Right lobe of liver (tissue), 6 donors: Measurements from ENCODE around the gene JAG1. TPM values are rescaled to one million over a fixed set of nuclear protein-coding genes. Genes with fewer than 3 reads are reported as not detected.

ENCODE experiments used
- ATAC-seq, 4 donors: fragments of 200-7000 bp; cut with Tn5 transposase; one replicate each; pipeline ENCODE4 v1.9.1; 2020; ENCODE audit warnings: mild to moderate bottlenecking in 4 of 4, moderate library complexity in 4 of 4
- DNase-seq, 3 donors: peaks; one replicate each; pipeline ENCODE4 v3.0.0-alpha.2; 2020
- H3K27ac ChIP-seq, 3 donors: fragments of 200-600 bp; one replicate each; pipeline ENCODE4 v1.8.0; 2022
- H3K27me3 ChIP-seq, 2 donors: fragments of 200-600 bp; one replicate each; pipeline ENCODE4 v1.8.0; 2022
- H3K36me3 ChIP-seq, 4 donors: fragments of 200-600 bp; sonication (generic) in 1 of 4; one replicate each; pipeline versions ENCODE4 v1.5.1 to v1.8.0; 2017 to 2022; ENCODE audit warnings: control low read depth in 1 of 4
- H3K4me1 ChIP-seq, 4 donors: fragments of 200-600 bp; sonication (generic) in 1 of 4; one replicate each; pipeline versions ENCODE4 v1.5.1 to v1.8.0; 2017 to 2022; ENCODE audit warnings: control low read depth in 1 of 4
- H3K4me3 ChIP-seq, 3 donors: fragments of 200-600 bp; one replicate each; pipeline ENCODE4 v1.8.0; 2022
- H3K9me3 ChIP-seq, 4 donors: fragments of 200-600 bp; sonication (generic) in 1 of 4; one replicate each; pipeline versions ENCODE4 v1.5.1 to v1.8.0; 2017 to 2022; ENCODE audit warnings: control low read depth in 1 of 4
- POLR2A ChIP-seq: fragments of 450-650 bp; IDR thresholded peaks from one replicate; pipeline ENCODE4 v1.6.1; 2017; ENCODE audit warnings: antibody characterized with exemption, mild to moderate bottlenecking
- WGBS: methylation state at CpG from one replicate; pipeline ENCODE4 v1.1.6; 2018; ENCODE audit warnings: low coverage, low lambda C conversion rate; ENCODE audit not compliant: insufficient coverage; ENCODE audit errors: missing lambda C conversion rate; 5-methylcytosine and 5-hydroxymethylcytosine counted together
- intact Hi-C, 2 donors: fragments of 100-400 bp; cut with DNase I; formaldehyde crosslinking; loops; one replicate each; pipeline versions ENCODE4 v1.11.2 to v1.14.1; 2022
- total RNA-seq, 6 experiments: library from RNA; depleted of rRNA in 2 of 6; stranded (reverse); fragments of >200 nt in 2 of 6; fragmentation: NEBNext Ultra II Directional in 3 of 6; extraction: Animal tissue kit (Norgen Biotek cat#: 25700) in 3 of 6; gene quantifications; one replicate each; pipeline versions ENCODE4 v1.1.0 to v1.2.4, GENCODE V29; 2016 to 2023
- TF ChIP-seq, protein P1 (sequence below), 4 donors: fragments of 200-600 bp in 3 of 4; fragments of 450-650 bp in 1 of 4; IDR thresholded peaks; one replicate each; pipeline versions ENCODE4 v1.5.1 to v1.8.0; 2016 to 2022; ENCODE audit warnings: antibody characterized with exemption in 4 of 4, mild to moderate bottlenecking in 2 of 4
- donor health status: DM: no; HTN: yes; CAD: no.
- donor health status: DM: no; HTN: no; CAD: no.
- donor health status: DM: no; HTN: no; CAD: no.
- donor health status: DM: no; HTN: yes; CAD: no.
- donor health status: DM: no; HTN: yes; CAD: no.

JAG1 gene
- total RNA-seq, 6 experiments from 2014 or later = 3.1 to 8.5 (median 6.7) TPM

DNA sequence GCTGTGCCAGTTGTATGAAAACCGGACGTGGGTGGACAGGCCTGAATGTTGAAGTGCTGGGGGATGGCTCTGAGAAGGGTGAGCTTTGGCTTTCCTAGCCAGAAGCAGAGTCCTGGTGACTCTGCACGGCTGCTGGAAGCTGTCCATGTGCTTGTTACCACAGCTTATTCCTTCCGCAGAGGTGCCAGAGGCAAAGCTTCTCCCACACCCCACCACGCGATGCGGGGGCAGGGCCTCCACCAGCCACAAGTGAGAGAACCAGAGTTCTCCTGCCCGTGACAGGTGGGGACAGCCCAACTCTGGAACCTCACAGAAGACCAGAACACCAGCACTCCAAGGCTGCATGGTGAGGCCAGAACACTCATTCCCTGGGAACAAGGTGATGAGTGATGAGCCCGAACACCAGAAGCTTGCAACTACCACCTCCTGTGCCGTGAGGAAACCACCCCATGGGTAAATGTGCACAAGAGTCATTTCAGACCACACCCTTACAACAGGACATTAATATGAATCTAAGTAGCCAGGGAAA, 36.7 kb downstream of the JAG1 start:
- ATAC-seq (peak in 1 of 4 donors; percentile 21), DNase-seq (no peak)
- intact Hi-C loops = no loop called here
- H3K9me3 ChIP-seq = no peaks in the 10 kb centered on the region
- H3K27me3 ChIP-seq = no peaks in the 10 kb centered on the region
- WGBS = 80% methylated on average over 9 of the region's 10 CpGs
- peaks cover 0 to 3% (median 1%) of the 10 kb centered on the region in 4 donors for H3K36me3 ChIP-seq
- peak overlapping the region in 1 of 3 donors; percentile 22 for H3K27ac ChIP-seq
- no peaks in the 10 kb centered on the region for H3K4me1 ChIP-seq
- TF ChIP-seq, protein P1, sequence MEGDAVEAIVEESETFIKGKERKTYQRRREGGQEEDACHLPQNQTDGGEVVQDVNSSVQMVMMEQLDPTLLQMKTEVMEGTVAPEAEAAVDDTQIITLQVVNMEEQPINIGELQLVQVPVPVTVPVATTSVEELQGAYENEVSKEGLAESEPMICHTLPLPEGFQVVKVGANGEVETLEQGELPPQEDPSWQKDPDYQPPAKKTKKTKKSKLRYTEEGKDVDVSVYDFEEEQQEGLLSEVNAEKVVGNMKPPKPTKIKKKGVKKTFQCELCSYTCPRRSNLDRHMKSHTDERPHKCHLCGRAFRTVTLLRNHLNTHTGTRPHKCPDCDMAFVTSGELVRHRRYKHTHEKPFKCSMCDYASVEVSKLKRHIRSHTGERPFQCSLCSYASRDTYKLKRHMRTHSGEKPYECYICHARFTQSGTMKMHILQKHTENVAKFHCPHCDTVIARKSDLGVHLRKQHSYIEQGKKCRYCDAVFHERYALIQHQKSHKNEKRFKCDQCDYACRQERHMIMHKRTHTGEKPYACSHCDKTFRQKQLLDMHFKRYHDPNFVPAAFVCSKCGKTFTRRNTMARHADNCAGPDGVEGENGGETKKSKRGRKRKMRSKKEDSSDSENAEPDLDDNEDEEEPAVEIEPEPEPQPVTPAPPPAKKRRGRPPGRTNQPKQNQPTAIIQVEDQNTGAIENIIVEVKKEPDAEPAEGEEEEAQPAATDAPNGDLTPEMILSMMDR (IDR thresholded peaks at IDR 0.05) = no peak
- no peak for TF ChIP-seq POLR2A
- no peak overlapping the region for H3K4me3 ChIP-seq

DNA sequence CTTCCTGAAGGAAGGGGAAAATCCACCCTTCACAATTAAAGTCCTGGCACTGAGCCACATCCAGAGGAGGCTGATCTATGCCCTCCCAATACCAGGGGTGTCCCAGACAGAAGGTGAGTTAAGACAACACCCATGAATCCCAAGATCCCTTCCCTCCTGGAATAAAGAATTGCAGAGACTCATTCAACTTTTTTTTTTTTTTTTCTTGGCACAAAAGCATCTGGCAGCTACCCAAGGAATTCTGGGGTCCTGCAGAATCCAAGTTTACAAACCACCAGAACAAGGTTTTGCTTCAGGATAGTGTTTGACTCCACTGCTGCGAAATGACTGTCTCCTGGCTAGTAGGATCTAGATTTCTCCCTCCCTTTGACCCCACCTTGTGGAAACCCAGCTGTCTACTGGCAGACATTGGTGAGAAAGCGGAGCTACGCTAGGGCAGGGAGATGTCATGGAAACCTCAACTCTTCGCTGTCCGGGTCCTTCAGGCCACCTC, 37.4 kb downstream of the JAG1 start:
- Histone ChIP-seq H3K4me1 (no peaks in the 10 kb centered on the region), H3K9me3 (no peaks in the 10 kb centered on the region), H3K27ac (no peak overlapping the region), H3K27me3 (no peaks in the 10 kb centered on the region), H3K36me3 (peaks cover 0 to 3% (median 1%) of the 10 kb centered on the region in 4 donors), H3K4me3 (no peak overlapping the region)
- ATAC-seq (no peak), DNase-seq (no peak)
- intact Hi-C loops = no loop called here
- WGBS = 67% methylated on average over 2 of the region's 5 CpGs
- no peak for TF ChIP-seq POLR2A
- TF ChIP-seq, protein P1 (IDR thresholded peaks at IDR 0.05) = no peak

DNA sequence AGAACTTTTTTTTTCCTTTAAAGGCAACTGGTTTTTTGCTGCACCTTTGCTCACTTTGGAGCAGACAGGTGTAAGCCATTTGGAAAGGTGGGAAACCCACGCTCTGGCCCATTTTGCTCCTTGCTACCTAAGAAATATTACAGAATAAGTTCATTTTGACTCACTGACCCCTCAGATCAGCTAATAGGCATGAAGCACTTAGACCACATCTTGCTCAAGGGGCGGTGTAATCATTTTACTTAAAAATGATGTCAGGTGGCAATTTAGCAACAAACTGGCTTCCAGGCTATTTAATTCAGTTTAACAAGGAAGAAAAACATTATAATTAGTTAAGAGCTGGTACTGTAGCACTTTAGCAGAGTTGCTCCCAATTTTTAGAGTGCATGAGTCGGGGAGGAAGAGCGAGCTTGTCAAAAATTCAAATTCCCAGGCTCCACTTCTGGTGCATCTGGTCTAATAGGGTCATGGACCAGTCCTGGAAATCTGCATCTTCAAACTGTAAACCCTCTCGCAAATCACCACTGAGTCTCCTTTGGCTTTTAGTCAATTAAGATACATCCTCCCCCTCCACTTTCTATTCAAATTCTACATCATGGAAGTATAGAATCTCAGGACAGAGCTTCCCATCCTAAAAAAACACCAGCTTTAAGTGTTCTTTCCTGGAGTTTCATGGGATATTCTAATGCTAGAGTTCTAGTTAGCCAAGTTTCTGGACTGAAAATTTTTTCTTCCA, 38.2 kb downstream of the JAG1 start:
- Histone ChIP-seq H3K9me3 (no peaks in the 10 kb centered on the region), H3K27ac (no peak overlapping the region), H3K4me1 (no peaks in the 10 kb centered on the region), H3K27me3 (no peaks in the 10 kb centered on the region), H3K36me3 (peaks cover 0 to 3% (median under 1%) of the 10 kb centered on the region in 4 donors), H3K4me3 (no peak overlapping the region)
- no peak for ATAC-seq
- no peak for TF ChIP-seq POLR2A
- TF ChIP-seq, protein P1 (IDR thresholded peaks at IDR 0.05) = no peak
- 84% methylated on average over 5 of the region's 5 CpGs for WGBS
- intact Hi-C loops = no loop called here
- DNase-seq = no peak

- no peaks in the 10 kb centered on the region for H3K9me3 ChIP-seq
- DNase-seq = no peak
- no peaks in the 10 kb centered on the region for H3K4me1 ChIP-seq
- ATAC-seq = peak in 1 of 4 donors; percentile 35
- H3K27me3 ChIP-seq = no peaks in the 10 kb centered on the region
- H3K27ac ChIP-seq = no peak overlapping the region
- intact Hi-C loops = no loop called here
- no peak for TF ChIP-seq POLR2A
- TF ChIP-seq, protein P1 (IDR thresholded peaks at IDR 0.05) = no peak
- H3K4me3 ChIP-seq = no peak overlapping the region
- WGBS = 73% methylated on average over 7 of the region's 11 CpGs
- H3K36me3 ChIP-seq = peaks cover 0 to under 1% (median 0%) of the 10 kb centered on the region in 4 donors
Observed at GRCh38 chr20:10634683-10635411, 39.0 kb downstream of the JAG1 start.
